HG02885 (cell line): ENCODE data around the gene DDX5.
"Not testable (repeated sequence)": the region's sequence is repeated elsewhere in the genome, so short reads cannot be mapped to it uniquely, and the experiment has no call there.

ENCODE experiments used
- ATAC-seq: cut with Tn5 transposase; IDR thresholded peaks from one replicate; pipeline ENCODE4 v1.9.1; 2021; ENCODE audit warnings: mild to moderate bottlenecking; ENCODE audit not compliant: unreplicated experiment, poor library complexity

Gene DDX5

DNA sequence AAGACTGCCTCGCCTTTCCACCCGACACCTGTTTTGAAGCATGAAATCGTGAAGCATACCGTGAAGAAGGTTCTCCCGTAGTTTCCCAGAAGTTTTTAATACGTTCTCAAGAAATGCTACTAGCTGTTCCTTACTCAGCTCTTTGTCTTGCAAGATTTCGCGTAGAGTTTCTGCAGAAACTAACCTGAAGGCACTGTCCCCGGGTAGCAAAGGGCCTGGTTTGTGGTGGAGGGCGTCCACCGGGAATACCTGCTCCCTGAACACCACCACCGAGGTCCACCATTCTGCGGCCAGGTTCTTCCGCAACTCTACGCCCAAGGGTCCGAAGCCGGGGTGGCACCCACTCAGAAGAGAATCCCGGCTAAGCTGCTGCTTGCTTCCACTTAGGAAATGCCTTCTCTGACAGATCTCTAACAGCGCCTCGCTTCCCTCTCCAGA, 9.7 kb downstream of the DDX5 start:
- ATAC-seq: no peak

DNA sequence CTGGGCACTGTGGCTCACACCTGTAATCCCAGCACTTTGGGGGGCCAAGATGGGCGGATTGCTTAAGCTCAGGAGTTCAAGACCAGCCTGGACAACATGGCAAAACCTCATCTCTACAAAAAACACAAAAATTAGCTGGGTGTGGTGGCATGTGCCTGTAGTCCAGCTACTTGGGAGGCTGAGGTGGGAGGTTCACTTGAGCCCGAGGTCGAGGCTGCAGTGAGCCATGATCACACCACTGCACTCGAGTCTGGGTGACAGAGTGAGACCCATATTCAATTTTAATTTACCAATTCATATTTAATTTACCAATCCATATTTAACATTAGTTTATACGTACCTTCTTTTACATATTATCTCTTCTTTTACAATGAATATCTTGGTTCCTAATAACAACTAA, 10.8 kb downstream of the DDX5 start:
- ATAC-seq: not testable (repeated sequence)

DNA sequence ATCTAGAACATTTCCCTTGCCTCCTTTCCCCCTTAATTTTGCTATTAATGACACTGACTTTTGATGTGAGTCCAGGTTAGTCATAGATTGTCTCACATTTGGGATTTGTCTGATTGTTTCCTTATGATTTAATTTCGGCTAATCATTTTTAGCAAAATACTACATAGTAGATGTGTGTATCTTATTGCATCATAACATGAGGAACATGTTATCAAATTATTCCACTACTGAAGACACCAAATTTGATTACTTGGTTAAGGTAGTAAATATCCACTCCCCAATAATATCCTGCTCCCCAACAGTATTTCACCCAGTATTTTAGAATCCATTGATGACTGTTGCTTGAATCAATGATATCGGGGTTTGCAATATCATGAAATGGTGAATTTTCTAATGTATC, 12.0 kb downstream of the DDX5 start:
- no peak for ATAC-seq

DNA sequence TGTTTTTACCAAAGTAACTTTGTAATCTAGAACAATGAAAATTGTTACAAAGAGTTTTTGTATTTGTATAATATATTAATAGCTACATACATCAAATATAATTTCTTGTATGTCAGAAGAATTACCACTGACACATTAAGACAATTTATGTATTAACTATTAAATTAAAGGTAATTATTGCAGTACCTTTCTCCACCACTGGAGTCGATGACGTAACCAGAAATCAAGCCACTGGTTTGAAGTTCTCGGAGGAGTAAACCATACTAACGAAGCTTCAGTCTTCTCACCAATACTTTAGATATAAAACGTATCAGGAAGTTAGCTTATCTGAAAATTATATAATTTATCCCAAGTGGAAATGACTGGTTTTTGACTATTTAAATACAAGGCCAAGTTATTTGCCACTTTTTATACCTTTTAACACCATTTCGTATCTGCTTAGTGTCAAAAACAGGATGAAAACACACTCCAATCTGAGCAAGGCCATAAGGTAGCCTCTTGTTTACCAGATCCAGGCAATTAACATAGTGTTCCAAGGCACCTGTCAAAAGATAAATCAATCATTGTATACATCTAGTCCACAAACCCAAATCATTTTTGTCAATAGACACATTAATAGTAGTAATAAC, 13.5 kb downstream of the DDX5 start:
- ATAC-seq: no peak

DNA sequence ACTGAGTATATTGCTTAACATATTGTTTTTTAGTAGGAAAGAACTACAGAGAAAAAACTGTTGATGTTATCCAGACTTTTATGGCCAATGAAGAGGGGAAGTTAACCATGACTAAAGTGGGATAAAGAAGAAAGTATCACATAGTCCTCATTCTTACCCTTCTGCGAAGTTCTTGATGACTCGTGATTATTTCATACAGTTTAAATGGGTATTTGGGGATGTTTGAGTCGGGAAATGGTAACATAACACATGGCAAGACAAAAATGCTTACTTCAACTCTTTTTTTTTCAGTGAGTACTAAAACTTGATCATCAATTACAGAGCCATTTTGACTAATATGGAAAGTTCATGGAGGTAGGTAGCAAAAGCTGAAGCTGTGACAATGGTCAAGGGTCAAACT, 14.1 kb downstream of the DDX5 start:
- ATAC-seq: no peak

DNA sequence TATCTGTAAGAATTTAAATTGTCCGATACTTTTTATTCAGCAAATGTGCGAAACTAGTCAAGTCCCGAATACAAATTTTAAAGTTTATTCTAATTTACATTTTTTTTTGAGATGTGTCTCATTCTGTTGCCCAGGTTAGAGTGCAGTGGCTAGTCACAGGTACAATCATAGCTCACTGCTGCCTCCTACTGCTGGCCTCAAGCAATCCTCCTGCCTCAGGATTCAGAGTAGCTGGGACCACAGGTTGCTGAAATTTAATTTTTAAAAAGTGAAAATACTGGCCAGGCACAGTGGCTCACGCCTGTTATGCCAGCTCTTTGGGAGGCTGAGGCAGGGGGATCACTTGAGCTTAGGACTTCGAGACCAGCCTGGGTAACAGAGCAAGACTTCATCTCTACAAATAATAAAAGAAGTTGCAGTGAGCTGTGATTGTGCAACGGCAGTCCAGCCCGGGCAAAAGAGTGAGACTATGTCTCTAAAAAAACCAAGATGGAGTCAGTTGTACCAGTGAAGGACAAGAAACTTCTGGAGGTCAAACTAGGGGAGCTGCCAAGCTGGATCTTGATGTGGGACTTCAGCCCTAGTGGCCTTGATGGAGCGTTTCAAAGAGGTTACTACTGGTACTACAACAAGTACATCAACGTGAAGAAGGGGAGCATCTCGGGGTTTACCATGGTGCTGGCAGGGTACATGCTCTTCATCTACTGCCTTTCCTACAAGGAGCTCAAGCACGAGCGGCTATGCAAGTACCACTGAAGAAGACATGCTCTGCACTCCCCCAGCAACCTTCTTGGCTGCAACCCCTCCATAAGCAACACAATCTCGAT, 14.8 kb downstream of the DDX5 start:
- ATAC-seq: no peak

DNA sequence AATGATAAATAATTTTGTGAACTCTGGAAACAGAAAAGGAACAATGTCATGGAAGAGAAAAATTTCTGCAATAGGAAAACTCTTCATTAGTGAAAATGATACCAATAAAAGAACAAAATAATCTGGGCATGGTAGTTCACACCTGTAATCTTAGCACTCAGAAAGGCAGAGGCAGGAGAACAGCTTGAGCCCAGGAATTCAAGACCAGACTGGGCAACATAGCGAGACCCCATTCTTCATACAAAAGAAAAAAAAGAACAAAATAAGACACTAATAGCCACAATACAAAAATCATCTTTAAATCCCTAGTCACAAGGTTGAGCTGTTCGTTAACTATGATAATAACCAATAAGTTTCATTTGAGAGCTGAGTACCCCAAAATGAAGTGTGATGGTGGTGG, 17.8 kb downstream of the DDX5 start:
- no peak for ATAC-seq

DNA sequence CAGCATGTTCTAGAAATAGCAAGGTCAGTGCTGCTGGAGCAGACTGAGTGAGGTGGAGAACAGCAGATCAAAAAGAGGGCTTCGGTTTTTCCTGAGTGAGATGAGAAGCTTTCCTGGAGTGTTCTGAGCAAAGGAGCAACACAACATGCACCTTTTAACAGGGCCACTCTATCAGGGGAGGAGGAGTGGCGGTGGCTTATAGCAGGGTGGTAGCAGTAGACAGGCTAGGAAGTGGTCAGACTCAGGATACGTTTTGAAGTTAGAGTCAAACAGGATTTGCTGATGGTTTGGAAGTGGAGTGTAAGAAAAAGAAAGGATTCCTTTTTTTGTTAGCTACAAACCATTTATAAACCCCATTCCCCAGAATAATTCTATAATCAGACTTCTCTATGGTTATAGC, 21.7 kb downstream of the DDX5 start:
- no peak for ATAC-seq

DNA sequence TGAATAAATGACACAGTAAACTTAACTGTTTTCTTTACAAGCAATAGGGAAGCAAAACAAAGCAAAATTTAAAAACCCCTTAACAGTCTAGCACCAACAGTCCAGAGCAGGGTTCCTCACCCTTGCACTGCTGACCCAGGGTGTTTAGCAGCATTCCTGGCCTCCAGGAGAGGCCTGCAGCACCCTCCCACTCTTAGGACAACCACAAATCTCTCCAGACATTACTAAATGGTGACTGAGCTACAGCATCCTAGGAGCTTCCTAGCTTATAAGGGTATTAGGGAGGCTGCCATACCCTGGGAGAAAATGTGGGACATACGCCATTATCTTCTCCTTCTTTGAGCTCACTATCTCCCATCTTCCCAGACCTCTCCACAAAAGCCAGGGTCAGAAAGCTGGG, 25.1 kb downstream of the DDX5 start:
- no peak for ATAC-seq

DNA sequence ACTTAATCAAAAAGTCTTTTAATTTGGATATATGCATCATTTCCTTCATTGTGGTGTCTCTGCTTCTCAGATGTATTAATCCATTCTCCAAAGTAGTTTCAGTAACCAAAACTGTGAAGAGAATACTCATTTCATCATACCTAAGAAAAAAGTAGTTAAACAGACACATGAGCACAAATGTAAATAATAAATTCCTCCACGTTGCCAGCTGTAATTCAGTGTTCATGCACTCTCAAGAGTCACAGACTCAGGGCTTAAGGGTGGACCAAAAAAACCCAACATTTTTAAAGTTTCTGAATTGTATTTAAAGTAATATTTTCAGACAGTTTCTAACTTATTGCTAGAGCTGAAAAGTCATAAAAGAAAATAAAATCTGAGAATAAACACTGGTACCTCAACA, 28.2 kb downstream of the DDX5 start:
- no peak for ATAC-seq

DNA sequence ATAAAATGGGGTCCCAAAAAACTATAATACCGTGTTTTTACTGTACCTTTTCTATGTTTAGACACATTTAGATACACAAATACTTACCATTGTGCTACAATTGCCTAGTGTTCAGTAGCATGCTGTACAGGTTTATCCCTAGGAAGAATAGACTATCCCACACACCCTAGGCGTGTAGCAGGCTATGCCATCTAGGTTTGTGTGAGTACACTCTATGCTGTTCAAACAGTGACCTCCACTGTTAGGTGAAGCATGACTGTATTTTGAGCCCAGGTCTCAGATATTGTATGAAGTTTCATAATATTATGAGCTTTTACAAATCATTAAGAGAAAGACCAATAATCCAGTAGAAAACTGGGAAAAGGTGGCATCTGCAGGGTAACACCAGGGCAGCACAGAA, 33.5 kb downstream of the DDX5 start:
- no peak for ATAC-seq

DNA sequence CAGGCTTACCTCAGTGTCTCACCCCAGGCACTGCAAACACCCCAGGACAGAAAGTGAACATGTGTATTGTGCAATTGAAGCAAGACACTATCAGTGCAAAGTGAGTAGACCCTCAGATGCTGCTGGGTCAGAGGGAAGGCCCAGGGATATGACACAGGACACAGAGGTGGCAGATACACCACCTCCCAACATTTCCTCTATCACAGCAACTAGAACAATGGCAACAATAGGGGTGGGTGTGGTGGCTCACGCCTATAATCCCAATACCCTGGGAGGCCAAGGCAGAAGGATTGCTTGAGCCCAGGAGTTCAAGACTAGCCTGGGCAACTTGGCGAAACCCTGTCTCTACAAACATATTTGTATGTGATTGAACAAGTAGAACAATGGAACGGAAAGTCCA, 34.6 kb downstream of the DDX5 start:
- ATAC-seq: no peak

DNA sequence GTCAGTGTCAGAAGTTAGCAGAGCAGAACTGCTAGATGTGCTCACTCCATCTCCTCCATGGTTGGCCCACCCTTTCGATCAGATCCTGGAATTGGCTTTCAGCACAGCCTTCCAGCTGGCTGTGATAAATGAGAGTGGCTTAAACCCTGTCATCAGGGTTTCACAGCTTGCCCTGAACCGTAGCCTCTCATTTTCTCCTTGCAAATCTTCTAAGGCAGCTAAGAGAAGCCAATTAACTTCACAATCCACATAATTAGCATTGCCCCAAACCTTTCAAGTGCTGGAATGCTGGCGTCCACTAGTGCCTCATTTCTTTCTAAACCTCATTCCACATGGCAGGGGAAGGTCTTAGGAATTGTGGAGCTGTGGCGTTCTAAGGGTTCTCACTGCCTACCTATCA, 35.5 kb downstream of the DDX5 start:
- no peak for ATAC-seq

DNA sequence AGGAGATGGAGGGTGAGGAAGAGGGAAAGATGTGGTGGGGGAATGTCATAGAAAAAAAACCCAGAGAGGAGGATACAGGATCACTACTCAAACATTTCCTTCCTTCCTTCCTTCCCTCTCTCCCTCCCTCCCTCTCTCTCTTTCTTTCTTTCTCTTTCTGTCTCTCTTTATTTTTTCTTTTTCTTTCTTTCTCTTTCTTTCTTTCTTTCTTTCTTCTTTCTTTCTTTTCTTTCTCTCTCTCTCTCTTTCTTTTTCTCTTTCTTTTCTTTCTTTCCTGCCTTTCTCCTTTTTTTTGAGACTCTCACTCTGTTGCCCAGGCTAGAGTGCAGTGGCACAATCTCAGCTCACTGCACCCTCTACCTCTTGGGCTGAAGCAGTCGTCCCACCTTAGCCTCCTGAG, 39.3 kb downstream of the DDX5 start:
- not testable (repeated sequence) for ATAC-seq

DNA sequence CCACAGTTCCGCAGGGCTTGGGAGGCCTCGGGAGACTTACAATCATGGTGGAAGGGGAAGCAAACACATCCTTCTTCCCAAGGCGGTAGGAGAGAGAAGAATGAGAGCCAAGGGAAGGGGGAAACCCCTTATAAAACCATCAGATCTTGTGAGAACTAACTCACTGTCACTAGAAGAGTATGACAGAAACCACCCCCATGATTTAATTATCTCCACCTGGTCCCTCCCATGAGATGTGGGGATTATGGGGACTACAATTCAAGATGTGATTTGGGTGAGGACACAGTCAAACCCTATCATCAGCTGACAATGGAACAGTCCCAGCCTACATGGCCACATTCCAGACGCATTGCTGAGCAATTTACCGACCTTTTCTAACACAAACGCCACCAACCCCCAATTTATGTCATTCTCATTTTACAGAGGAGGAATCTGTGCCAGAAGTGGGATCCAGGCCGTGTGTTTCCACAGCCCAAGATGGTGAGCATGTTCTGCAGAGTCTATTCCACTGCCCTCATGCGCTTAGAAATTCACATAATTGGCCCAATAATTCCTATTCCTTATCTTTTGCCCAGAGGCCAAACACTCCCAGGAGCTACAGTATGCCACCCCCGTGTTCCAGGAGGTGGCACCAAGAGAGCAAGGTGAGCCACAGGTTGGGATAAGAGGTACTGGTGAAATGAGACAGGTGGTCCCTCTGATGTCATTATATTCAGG, 39.9 kb downstream of the DDX5 start:
- no peak for ATAC-seq

DNA sequence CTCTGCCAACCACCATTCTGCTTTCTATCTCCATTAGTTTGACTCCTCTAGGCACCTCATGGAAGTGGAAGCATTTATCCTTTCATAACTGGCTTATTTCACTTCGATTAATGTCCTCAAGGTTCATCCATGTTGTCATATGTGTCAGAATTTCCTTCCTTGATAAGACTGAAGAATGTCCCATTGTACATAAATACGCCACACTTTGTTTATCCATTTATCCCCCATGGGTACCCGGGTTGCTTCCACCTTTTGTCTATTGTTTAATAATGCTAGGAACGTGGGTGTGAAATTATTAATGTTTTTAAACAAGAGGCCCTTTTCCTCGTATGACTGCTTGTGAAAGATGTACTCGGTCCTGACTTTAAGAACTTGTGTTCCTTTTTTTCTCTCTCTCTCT, 44.3 kb downstream of the DDX5 start:
- ATAC-seq: no peak

DNA sequence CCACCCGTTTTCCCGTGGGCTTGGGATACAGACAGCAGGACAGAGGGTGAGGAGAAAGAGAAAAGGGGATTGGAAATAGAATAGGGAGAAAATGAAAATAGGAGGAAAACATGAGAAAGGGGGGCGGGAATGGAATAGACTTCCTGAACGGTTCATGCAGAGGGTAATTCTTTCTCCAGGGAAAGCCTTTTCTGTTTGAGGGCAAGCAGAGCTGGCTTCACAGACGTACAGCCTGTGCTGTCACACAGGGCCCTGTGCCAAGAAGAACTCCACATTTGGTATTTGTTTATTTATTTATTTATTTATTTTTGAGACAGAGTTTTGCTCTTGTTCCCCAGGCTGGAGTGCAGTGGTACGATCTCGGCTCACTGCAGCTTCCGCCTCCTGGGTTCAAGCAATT, 45.1 kb downstream of the DDX5 start:
- ATAC-seq: no peak

DNA sequence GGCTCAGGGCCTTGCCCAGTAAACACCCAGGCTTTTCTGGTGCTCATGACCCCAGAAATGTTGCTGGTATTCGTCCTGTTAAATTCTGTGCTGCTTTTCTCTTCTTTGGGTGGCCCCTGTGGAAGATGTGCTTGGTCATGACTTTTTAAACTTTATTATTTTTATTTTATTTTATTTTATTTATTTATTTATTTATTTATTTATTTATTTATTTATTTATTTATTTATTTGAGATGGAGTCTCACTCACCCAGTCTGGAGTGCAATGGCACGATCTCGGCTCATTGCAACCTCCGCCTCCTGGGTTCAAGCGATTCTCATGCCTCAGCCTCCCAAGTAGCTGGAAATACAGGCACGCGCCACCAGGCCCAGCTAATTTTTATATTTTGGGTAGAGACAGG, 46.3 kb downstream of the DDX5 start:
- ATAC-seq: not testable (repeated sequence)

DNA sequence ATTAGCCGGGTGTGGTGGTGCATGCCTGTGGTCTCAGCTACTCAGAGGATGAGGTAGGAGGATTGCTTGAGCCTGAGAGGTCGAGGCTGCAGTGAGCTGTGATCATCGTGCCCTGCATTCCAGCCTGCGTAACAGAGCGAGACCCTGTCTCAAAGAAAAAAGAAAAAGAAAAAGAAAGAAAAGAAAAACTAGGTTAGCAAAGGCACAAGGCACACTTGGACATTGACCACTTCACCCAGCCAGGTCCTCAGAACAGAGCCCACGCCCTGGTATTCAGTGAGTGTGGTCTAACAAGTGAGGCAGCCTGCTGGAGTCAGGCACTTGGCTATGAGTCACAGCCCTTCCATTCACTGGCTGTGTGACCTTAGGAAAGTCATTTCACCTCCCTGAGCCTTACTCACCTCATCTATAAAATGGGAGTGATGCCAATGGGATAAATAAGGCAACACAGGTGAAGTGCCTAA, 46.8 kb downstream of the DDX5 start:
- no peak for ATAC-seq

DNA sequence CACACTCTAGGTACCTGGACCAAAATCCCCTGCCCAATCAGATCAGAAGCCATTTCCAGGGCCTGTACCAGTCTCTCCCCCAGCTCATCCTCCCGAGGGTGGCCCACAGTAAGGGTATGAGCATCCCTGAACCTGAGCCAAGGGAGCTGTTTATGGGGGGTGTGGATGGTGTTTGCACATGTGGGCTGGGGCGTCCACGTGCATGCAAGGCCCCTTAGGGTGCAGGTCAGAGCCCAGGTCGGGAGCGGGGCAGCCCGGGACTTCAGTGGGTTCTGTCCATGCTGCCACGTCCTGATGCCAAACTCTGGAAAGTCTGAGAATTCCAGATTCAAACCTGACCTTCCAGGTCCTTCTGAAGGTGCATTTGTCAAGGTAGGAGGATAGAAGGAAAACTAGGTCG, 47.3 kb downstream of the DDX5 start:
- no peak for ATAC-seq

DNA sequence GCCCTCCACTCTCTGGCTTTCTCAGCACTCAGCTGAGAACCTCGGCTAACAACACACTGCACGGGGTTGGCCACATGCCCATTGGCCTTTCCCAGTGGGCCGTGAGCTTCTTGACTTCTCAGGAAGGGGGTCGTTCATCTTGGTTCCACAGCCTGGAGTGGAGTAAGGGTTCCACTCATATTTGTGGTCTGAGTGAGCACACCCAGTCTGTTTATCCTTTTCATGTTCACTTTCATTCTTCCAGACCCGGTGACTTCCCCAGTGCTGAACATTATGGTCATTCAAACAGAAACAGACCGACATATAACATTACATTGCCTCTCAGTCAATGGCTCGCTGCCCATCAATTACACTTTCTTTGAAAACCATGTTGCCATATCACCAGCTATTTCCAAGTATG, 48.9 kb downstream of the DDX5 start:
- ATAC-seq: no peak
